ENCODE data around the gene SPIRE2. TPM values are rescaled to one million over a fixed set of nuclear protein-coding genes. Genes with fewer than 3 reads are reported as not detected.

Gene SPIRE2
- total and polyA plus RNA-seq, 2 of the 13 experiments (the other 11 are each of a cell fraction or from before 2014, with no cell fraction given): 13.3 to 37.5 TPM

- TF ChIP-seq, protein P1, sequence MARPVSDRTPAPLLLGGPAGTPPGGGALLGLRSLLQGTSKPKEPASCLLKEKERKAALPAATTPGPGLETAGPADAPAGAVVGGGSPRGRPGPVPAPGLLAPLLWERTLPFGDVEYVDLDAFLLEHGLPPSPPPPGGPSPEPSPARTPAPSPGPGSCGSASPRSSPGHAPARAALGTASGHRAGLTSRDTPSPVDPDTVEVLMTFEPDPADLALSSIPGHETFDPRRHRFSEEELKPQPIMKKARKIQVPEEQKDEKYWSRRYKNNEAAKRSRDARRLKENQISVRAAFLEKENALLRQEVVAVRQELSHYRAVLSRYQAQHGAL (CRISPR knock-in tag; IDR thresholded peaks at IDR 0.05; ENCODE audit: not compliant biosample characterization): no peak
- no peak for TF ChIP-seq THAP8 (CRISPR knock-in tag; IDR thresholded peaks at IDR 0.05; ENCODE audit: borderline replicate concordance)
- TF ChIP-seq KDM1A (CRISPR knock-in tag; IDR thresholded peaks at IDR 0.05): no peak
- no peak for TF ChIP-seq ZNF451 (CRISPR knock-in tag; IDR thresholded peaks at IDR 0.05)
- TF ChIP-seq GTF2F1 (IDR thresholded peaks at IDR 0.05; ENCODE audit: low read length): no peak
- TF ChIP-seq ZNF251 (CRISPR knock-in tag; IDR thresholded peaks at IDR 0.05): no peak
- TF ChIP-seq ZNF782 (CRISPR knock-in tag; IDR thresholded peaks at IDR 0.05; ENCODE audit: borderline replicate concordance): 0 out of 2 replicates have a peak, but pooled peaks have one; percentile 54
- TF ChIP-seq BRCA1 (CRISPR knock-in tag; IDR thresholded peaks at IDR 0.05): no peak
- no peak for TF ChIP-seq FOSL1 (CRISPR knock-in tag; IDR thresholded peaks at IDR 0.05; ENCODE audit: borderline replicate concordance)
- TF ChIP-seq, protein P2, sequence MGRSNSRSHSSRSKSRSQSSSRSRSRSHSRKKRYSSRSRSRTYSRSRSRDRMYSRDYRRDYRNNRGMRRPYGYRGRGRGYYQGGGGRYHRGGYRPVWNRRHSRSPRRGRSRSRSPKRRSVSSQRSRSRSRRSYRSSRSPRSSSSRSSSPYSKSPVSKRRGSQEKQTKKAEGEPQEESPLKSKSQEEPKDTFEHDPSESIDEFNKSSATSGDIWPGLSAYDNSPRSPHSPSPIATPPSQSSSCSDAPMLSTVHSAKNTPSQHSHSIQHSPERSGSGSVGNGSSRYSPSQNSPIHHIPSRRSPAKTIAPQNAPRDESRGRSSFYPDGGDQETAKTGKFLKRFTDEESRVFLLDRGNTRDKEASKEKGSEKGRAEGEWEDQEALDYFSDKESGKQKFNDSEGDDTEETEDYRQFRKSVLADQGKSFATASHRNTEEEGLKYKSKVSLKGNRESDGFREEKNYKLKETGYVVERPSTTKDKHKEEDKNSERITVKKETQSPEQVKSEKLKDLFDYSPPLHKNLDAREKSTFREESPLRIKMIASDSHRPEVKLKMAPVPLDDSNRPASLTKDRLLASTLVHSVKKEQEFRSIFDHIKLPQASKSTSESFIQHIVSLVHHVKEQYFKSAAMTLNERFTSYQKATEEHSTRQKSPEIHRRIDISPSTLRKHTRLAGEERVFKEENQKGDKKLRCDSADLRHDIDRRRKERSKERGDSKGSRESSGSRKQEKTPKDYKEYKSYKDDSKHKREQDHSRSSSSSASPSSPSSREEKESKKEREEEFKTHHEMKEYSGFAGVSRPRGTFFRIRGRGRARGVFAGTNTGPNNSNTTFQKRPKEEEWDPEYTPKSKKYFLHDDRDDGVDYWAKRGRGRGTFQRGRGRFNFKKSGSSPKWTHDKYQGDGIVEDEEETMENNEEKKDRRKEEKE (IDR thresholded peaks at IDR 0.05): no peak
- peak; percentile 4; the same call in 1 of the 2 replicates for TF ChIP-seq ZBTB38 (CRISPR knock-in tag; IDR thresholded peaks at IDR 0.05)
- no peak for TF ChIP-seq MAZ (IDR thresholded peaks at IDR 0.05; ENCODE audit: borderline replicate concordance, low read depth, low read length)
- TF ChIP-seq MAZ (CRISPR knock-in tag; IDR thresholded peaks at IDR 0.05; ENCODE audit: low read depth): no peak
- no peak for TF ChIP-seq DNMT1 (CRISPR knock-in tag; IDR thresholded peaks at IDR 0.05)
- no peak for TF ChIP-seq LBX2 (CRISPR knock-in tag; IDR thresholded peaks at IDR 0.05; ENCODE audit: borderline replicate concordance)
- TF ChIP-seq SP2 (CRISPR knock-in tag; IDR thresholded peaks at IDR 0.05): no peak
- no peak; the same call in 1 of the 2 replicates for TF ChIP-seq AFF4 (CRISPR knock-in tag; IDR thresholded peaks at IDR 0.05)
- no peak for TF ChIP-seq ZMYM2 (CRISPR knock-in tag; IDR thresholded peaks at IDR 0.05)
- no peak for TF ChIP-seq RCOR2 (CRISPR knock-in tag; IDR thresholded peaks at IDR 0.05)
- TF ChIP-seq CENPX (CRISPR knock-in tag; IDR thresholded peaks at IDR 0.05): no peak
- peak; percentile 78; the same call in 1 of the 2 replicates for TF ChIP-seq BORCS8-MEF2B (CRISPR knock-in tag; IDR thresholded peaks at IDR 0.05)
- TF ChIP-seq ZFP36L1 (CRISPR knock-in tag; IDR thresholded peaks at IDR 0.05): no peak
Measured at GRCh38 chr16:89828870-89829629, 775 bp downstream of the SPIRE2 start (continued).

All from HepG2 (cell line).